BJ (cell line): ENCODE data around the gene CHL1. TPM values are rescaled to one million over a fixed set of nuclear protein-coding genes. Genes with fewer than 3 reads are reported as not detected.
"Not testable (repeated sequence)": the region's sequence is repeated elsewhere in the genome, so short reads cannot be mapped to it uniquely, and the experiment has no call there.

ENCODE experiments used
- CTCF ChIA-PET: fragments of 350-600 bp; formaldehyde crosslinking; extraction: SDS; loops from one replicate; lab custom pipeline; 2021; ENCODE audit warnings: antibody characterized with exemption, inconsistent platforms; lab: Yijun Ruan, JAX
- POLR2A ChIA-PET: fragments of 300-600 bp; sonication (Branson Sonifier 250); formaldehyde crosslinking; extraction: SDS; loops from one replicate; lab custom pipeline; 2021; ENCODE audit warnings: antibody characterized with exemption; lab: Charles Lee
- DNase-seq: peaks from one replicate; pipeline ENCODE4 v3.0.0-alpha.2; 2011; ENCODE audit warnings: low read depth
- H3K27me3 ChIP-seq: 2 replicates; pipeline ENCODE4 v1.6.0; 2011; ENCODE audit warnings: low read length; ENCODE audit not compliant: control insufficient read depth, insufficient read depth
- H3K36me3 ChIP-seq: 2 replicates; pipeline ENCODE4 v1.5.1; 2011; ENCODE audit warnings: low read length; ENCODE audit not compliant: control insufficient read depth, insufficient read depth
- H3K4me3 ChIP-seq: 2 replicates; pipeline ENCODE4 v1.5.1; 2011; ENCODE audit warnings: low read depth, mild to moderate bottlenecking, control low read depth, low read length
- polyA plus RNA-seq: library from polyadenylated mRNA; depleted of rRNA; stranded (reverse); fragments of >200 nt; gene quantifications from 2 replicates; pipeline ENCODE4 v1.2.3, GENCODE V29; 2011
- TF ChIP-seq, protein P1 (sequence below): IDR thresholded peaks from 2 replicates; pipeline ENCODE4 v1.5.1; 2011; ENCODE audit warnings: low read depth, mild to moderate bottlenecking, control low read depth, inconsistent platforms, low read length, moderate library complexity; ENCODE audit not compliant: insufficient read depth

Gene CHL1
- polyA plus RNA-seq, 1 experiment = not detected

DNA sequence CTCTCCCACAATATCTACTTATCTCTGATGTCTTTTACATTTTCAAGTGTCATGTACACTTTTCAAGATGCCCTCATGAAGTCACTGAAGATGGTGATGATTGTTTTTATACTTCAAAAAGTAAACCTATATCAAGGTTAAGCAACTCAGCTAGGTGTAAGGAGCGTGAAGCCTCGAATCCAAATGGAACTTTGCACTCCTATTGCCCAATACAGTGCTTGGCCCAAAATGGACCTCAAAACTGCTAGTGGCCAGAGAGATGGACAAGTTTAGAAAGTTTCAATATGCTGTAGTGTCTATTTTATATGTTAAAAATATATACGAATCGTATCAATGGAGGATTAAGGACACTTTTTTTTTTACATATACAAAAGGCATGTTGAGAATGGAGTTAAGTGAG, 167.7 kb downstream of the CHL1 start:
- Histone ChIP-seq H3K4me3 (no peak overlapping the region), H3K27me3 (no peaks in the 10 kb centered on the region), H3K36me3 (no peaks in the 10 kb centered on the region)
- ChIA-PET CTCF (no interaction called here), POLR2A (no interaction called here)
- no peak for DNase-seq
- TF ChIP-seq, protein P1, sequence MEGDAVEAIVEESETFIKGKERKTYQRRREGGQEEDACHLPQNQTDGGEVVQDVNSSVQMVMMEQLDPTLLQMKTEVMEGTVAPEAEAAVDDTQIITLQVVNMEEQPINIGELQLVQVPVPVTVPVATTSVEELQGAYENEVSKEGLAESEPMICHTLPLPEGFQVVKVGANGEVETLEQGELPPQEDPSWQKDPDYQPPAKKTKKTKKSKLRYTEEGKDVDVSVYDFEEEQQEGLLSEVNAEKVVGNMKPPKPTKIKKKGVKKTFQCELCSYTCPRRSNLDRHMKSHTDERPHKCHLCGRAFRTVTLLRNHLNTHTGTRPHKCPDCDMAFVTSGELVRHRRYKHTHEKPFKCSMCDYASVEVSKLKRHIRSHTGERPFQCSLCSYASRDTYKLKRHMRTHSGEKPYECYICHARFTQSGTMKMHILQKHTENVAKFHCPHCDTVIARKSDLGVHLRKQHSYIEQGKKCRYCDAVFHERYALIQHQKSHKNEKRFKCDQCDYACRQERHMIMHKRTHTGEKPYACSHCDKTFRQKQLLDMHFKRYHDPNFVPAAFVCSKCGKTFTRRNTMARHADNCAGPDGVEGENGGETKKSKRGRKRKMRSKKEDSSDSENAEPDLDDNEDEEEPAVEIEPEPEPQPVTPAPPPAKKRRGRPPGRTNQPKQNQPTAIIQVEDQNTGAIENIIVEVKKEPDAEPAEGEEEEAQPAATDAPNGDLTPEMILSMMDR = no peak

- DNase-seq = no peak
- TF ChIP-seq, protein P1 = no peak
- ChIA-PET POLR2A (no interaction called here), CTCF (no interaction called here)
- no peaks in the 10 kb centered on the region for H3K36me3 ChIP-seq
- no peaks in the 10 kb centered on the region for H3K27me3 ChIP-seq
- H3K4me3 ChIP-seq = no peak overlapping the region
These were observed 168.7 kb downstream of the CHL1 start for GRCh38 chr3:365268-365667.

GRCh38 chr3:366253-366652, 169.7 kb downstream of the CHL1 start:
- H3K36me3 ChIP-seq, POLR2A ChIA-PET, CTCF ChIA-PET, H3K27me3 ChIP-seq, DNase-seq, H3K4me3 ChIP-seq: not testable (repeated sequence)

GRCh38 chr3:373193-373779, 176.7 kb downstream of the CHL1 start:
- Histone ChIP-seq H3K27me3 (no peaks in the 10 kb centered on the region), H3K36me3 (no peaks in the 10 kb centered on the region), H3K4me3 (no peak overlapping the region)
- TF ChIP-seq, protein P1 = no peak
- POLR2A ChIA-PET = no interaction called here
- CTCF ChIA-PET = interaction anchor here (1.3 kb wide), 1 partner anchor 18 kb away, joined by 3 read pairs; no protein-coding TSS in a partner anchor
- DNase-seq = no peak

DNA sequence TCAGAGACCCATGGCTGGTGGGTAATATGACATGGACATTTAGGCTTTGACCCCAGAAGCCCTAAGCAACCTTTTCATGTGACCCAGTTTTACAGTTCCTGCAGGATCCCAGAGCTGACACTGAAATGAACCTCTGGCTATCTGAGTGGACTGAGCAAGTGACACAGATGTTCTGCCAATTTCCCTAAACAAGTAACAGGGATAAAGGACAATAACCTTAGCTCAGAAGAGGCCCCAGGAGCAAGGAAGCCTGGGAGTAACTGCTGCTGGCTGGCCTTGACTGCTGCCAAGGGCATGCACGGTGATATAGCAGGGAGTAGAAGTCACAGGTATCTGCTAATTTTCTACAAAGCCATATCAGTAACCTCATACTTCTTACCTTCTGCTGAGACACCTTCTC, 177.9 kb downstream of the CHL1 start:
- no peak overlapping the region for H3K4me3 ChIP-seq
- no peak for DNase-seq
- TF ChIP-seq, protein P1 = no peak
- CTCF ChIA-PET = no interaction called here
- H3K36me3 ChIP-seq = no peaks in the 10 kb centered on the region
- POLR2A ChIA-PET = no interaction called here
- H3K27me3 ChIP-seq = no peaks in the 10 kb centered on the region

DNA sequence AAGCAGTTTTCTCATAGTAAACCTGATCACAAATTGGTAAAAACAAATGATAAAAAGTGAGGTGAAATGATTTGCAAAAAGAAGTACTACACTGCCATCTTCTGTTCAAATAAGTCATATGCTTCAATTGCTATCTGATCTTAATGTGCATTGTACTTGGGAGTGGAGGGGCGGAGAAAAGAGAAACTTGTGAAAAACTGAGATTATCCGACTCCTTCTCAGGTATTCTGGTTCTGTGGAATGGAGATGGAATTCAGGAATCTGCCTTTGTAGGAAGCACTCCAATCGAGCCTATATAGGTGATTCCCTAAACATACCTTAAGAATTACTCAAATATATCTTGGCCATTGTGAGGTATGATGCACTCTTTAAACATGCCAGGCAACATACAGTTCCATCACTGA, 180.6 kb downstream of the CHL1 start:
- Histone ChIP-seq H3K4me3 (no peak overlapping the region), H3K36me3 (no peaks in the 10 kb centered on the region), H3K27me3 (no peaks in the 10 kb centered on the region)
- ChIA-PET POLR2A (no interaction called here), CTCF (no interaction called here)
- no peak for DNase-seq
- TF ChIP-seq, protein P1 = no peak
